GM18858 (cell line): ENCODE data around the gene RAB18.
A peak's percentile ranks its signal among the peaks of the same experiment; 100 is the strongest.
"Not testable (repeated sequence)": the region's sequence is repeated elsewhere in the genome, so short reads cannot be mapped to it uniquely, and the experiment has no call there.

Experiments used
- ATAC-seq: cut with Tn5 transposase; IDR thresholded peaks from one replicate; pipeline ENCODE4 v1.9.1; 2021; ENCODE audit not compliant: unreplicated experiment

The RAB18 gene

GRCh38 chr10:27504007-27504807 lies at the start of gene RAB18:
TSS of gene RAB18 (plus strand) at chr10:27504304. CDS start at chr10:27504370, 66 bp downstream.
- peak; percentile 95 for ATAC-seq

DNA sequence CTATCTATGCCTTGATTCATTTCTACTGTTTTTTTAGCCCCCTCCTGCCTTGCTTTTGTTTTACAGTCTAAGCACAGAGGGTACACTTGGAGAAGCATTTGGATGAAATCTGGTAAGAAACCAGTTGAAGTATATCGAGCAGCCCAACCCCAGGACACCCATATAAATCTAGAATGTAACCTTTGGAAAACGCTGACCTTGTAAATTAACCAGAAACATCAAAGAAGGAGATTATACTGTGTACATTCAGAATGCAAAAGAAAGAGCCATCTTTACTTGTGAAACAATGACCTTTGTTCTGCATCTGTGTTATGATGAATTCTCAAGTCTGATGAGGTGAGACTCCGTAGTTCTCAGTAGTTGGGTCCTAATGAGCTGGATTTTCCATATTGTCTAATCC lies 49.3 kb upstream of the RAB18 start:
- ATAC-seq = no peak

GRCh38 chr10:27457261-27457945 lies 46.7 kb upstream of the RAB18 start:
- no peak for ATAC-seq

DNA sequence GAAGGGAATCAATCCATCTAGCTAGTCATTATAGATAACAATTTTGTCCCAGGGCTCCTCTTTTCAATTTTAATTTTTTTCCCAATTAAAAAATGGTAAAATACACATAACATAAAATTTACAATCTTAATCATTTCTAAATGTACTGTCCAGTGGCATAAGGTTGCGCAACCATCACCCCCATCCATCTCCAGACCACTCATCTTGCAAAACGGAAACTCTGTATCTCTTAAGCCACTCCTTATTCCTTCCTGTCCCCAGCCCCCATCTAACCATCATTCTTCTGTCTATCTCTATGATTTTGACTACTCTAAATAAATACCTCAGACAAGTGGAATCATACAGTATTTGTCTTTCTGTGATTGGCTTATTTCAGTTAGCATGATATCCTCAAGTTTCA lies 46.1 kb upstream of the RAB18 start:
- ATAC-seq = no peak

GRCh38 chr10:27461312-27461711 lies 42.8 kb upstream of the RAB18 start:
- no peak for ATAC-seq

- no peak for ATAC-seq
Measured at GRCh38 chr10:27463961-27464360, 40.1 kb upstream of the RAB18 start.

DNA sequence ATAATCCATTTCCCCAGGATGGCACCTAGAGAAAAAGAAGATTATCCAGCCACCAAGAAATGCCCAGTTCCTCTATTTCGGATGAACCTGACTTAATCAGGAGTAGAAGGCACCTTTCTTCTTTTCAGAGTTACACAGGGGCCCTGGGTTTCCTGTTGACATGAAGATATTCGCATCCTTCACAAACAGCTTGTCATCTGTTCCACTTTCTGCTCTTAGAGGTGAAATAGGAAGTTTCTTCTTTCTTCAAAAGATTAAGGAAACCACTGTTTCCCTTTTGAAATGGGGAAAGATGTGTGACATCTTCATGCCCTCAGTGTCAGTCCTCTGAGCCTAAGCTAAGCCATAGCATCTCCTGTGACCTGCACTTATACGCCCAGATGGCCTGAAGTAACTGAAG lies 39.1 kb upstream of the RAB18 start:
- ATAC-seq = no peak

DNA sequence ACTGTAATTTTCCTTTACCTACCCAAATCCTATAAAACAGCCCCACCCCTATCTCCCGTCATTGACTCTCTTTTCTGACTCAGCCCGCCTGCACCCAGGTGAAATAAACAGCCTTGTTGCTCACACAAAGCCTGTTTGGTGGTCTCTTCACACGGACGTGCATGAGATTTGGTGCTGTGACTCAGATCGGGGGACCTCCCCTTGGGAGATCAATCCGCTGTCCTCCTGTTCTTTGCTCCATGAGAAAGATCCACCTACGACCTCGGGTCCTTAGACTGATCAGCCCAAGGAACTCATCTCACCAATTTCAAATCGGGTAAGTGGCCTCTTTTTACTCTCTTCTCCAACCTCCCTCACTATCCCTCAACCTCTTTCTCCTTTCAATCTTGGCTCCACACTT lies 38.5 kb upstream of the RAB18 start:
- ATAC-seq = not testable (repeated sequence)

GRCh38 chr10:27470885-27471284 lies 33.2 kb upstream of the RAB18 start:
- no peak for ATAC-seq

GRCh38 chr10:27474741-27475140 lies 29.4 kb upstream of the RAB18 start:
- ATAC-seq = no peak

GRCh38 chr10:27479016-27479415 lies 25.1 kb upstream of the RAB18 start:
- no peak for ATAC-seq

DNA sequence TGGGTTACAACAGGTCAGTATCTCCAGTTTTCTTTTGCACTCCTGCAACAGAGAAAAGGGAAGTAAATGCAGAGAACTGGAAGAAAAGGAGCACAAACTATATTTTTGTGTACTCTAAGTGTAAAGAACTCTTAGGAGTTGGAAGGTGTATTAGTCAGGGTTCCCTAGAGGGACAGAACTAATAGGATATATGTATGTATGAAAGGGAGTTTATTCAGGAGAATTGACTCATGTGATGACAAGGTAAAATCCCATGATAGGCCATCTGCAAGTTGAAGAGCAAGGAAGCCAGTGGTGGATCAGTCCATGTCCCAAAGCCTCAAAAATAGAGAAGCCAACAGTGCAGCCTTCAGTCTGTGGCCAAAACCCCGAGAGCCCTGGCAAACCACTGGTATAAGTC lies 22.6 kb upstream of the RAB18 start:
- no peak for ATAC-seq

- ATAC-seq = no peak
Measured at GRCh38 chr10:27482984-27483956, 20.8 kb upstream of the RAB18 start.

- ATAC-seq = no peak
Measured at GRCh38 chr10:27485368-27485767, 18.7 kb upstream of the RAB18 start.

GRCh38 chr10:27485986-27486385 lies 18.1 kb upstream of the RAB18 start:
- ATAC-seq = no peak

DNA sequence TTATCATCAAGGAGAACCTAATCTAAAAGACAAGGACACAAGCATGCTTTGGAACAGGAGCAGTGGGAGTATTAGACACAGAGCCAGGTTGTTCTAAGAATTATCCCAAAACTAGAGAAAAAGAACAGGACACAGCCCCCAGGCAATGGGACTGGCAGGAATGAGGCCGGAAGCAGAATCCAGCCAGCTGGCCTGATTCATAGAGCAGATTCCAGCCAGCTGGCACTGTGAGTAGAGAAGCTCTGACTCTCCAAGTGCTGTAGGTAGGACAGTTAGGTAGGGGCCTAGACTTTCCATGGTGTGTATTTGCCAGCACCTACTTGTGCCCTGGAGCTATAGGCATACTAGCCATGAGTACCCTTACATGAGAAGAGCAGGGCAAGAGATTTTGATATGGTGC lies 13.3 kb upstream of the RAB18 start:
- no peak for ATAC-seq

DNA sequence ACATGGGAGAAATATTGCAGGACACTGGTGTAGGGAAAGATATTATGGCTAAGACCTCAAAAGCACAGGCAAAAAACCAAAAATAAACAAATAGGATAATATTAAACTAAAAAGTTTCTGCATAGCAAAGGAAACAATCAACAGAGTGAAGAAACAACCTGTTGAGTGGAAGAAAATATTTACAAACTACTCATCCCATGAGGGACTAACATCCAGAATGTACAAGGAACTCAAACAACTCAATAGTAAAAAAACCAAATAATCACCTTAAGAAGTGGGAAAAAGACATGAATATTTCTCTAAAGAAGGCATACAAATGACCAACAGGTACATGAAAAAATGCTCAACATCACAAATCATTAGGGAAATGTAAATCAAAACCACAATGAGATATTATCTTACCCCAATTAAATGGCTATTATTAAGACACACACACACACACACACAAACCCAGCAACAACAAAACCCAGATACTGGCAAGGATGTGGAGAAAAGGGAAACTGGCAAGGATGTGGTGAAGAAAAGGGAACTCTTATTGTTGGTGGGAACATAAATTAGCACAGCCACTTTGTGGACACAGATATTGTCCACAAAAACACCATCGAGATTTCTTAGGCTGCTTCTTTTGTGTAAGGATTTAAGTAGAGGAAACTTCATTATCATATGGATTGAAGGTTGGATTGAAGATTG lies 9.8 kb upstream of the RAB18 start:
- ATAC-seq = no peak

DNA sequence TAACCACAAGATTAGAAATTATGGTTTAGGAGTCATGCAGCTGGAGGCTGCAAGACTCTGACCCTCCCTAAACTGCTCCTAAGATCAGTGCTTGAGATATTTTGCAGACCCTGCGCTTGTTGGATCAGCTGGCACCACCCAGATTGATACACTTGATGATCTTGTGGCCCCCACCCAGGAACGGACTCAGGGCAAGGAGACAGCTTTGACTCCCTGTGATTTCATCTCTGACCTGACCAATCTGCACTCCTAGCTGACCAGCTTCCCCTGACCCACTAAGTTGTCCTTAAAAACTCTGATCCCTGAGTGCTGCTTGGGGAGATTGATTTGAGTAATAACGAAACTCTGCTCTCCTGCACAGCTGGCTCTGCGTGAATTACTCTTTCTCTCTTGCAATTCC lies 8.0 kb upstream of the RAB18 start:
- no peak for ATAC-seq

- ATAC-seq = no peak
Measured at GRCh38 chr10:27500096-27500495, 4.0 kb upstream of the RAB18 start.

DNA sequence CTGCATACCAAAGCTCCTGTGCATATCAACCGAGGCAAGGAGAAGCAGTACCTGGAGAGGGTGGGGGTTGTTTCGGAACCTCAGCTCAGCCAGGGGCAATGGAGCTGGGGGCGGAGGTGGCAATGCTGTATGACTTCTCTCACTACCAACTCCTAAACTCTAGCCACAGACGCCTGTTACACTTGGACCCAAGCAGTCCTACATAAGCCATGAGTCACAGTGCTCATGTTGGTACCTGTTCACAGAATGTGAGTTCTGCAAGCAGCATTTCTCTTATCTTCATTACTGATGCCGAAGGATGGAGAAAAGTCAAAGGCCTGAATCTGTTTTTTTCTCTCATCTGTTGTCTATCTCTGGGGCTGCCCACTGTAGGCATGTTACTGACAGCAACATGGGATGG lies 3.2 kb upstream of the RAB18 start:
- no peak for ATAC-seq

DNA sequence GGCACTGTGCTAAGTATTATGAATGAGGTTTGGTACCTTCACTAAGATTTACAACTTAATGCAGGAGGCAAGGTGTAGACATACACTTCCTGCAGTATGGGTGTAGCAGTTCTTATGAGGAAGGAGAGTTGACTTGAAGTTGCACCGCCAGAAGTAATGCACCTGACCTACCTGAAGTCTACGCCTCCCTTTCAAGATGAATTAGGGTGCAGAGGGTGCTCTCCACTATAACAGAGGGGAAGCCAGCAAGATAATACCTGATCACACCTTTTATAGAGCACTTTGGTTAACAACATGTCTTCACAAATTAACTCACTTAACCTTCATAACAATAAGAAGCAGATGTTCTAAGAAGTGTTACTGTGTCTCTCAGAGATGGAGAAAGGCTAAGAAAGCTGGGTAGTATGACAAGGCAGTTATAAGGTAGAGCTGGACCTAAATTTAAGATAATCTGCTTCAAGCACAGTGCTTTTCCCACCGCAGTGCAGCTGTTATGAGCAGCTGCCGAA lies 552 bp upstream of the RAB18 start:
- no peak for ATAC-seq
